Measurements from ENCODE around the gene CDKN2D.

Gene CDKN2D

DNA sequence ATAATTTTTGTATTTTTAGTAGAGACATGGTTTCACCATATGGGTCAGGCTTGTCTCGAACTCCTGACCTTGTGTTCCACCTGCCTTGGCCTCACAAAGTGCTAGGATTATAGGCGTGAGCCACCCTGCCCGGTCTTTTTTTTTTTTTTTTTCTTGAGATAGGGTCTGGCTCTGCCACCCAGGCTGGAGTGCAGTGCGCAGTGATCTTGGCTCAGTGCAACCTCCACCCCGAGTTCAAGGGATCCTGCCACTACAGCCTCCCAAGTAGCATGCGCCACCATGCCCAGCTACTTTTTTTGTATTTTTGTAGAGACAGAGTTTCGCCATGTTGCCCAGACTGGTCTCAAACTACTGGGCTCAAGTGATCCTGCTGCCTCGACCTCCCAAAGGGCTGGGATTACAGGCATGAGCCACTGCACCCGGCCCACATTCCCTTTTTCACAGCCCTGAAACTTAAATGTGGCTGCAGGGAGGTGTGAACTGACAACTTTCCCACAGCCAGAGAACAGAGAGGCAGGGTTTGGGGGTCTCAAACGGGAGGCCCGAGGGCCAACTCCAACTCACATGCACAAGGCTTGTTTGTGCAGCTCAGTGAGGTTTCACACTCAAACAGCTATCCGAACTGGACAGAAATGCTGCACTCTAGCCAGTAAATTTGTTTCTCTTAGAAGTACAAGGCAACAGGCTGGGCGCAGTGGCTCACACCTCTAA lies 47.2 kb downstream of the CDKN2D start:
- DNase-seq (ENCODE audit: low read depth in 2 of 3, low spot score in 1 of 3), result no peak

DNA sequence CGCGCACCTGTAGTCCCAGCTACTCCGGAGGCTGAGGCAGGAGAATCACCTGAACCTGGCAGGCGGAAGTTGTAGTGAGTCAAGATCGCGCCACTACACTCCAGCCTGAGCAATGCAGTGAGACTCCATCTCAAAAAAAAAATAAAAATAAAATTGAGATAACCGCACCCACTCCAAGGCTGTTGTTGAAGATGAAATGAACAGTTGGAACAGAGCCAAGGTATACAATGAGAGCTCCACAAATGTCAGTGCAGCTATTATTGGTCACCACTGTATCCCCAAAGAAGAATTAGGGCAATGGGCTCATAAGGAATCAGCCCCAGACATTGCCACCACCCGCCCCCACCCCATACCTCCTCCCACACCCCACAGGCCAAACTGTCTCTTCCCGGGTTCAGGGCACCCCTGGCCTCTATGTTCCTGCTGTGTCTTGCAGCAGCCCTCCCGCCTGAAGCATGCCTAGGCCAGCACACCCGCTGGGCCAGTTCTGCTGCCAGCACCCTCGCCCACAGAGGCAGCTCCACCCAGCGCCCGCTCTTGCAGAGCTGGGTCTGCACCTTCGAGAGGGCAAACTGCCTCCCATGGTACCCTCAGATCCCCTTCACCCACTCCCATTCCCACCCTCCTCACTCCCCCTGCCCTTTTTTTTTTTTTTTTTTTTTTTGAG lies 48.0 kb downstream of the CDKN2D start:
- no peak for DNase-seq (ENCODE audit: low read depth in 2 of 3, low spot score in 1 of 3)

DNA sequence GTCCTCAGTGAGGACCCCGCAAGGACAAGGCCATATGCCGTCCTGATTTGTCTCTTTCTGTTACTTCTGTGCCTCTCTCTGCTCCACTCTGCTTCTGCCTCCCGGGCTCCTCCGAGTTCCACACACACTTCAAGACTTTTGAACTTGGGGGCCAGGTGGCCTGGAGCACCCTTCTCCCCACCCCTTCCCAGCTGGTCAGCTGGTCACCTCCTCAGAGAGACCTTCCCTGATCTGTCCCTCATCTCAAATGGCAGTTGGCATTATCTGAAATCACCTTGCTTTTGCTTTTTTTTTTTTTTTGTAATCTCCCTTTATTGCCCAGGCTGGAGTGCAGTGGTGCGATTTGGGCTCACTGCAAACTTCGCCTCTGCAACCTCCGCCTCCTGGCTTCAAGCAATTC lies 49.4 kb downstream of the CDKN2D start:
- DNase-seq (ENCODE audit: low read depth in 2 of 3, low spot score in 1 of 3), result no peak

DNA sequence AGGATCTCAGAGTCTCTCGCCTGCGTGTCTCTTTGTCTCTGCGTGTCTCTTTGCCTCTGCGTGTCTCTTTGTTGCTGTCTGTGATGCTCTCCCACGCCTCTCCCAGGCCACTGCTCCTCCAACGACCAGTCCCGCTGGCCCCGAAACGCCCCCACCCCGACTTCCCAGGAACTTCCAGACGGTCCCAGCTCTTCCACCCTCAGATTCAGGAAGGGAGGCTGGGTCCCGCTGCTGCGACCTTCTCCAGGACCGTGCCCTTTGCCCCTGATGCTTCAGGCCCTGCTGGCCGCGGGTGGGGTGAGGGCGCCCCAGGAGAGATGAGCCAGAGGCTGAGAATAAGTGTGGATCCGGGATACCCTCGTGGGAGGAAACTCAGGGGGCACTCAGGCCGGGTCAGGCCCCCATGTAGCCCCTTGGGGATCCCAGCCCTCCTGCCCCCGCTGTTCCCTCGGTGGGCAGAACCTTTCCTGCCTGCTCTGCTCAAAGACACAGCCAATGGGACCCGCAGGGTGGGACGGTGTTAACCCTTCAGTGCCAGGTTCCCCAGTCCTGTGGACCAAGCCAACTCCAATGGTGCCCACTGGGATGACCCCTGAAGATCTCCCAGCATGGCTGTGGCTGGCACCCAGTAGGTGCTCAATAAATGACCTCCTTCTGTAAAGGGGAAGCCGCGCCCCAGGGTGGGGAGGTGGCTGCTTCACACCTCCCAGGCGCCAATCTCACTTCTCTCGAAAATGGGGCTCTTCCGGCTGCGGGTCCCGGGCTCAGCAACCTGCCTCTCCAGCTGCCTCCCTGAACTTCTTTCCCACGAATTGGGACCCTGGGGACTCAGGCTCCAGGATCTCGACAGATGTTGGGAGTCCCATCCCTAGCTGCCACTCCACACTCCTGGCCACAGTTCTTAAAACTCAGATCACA lies 50.1 kb downstream of the CDKN2D start:
- no peak for DNase-seq (ENCODE audit: low read depth in 2 of 3, low spot score in 1 of 3)

DNA sequence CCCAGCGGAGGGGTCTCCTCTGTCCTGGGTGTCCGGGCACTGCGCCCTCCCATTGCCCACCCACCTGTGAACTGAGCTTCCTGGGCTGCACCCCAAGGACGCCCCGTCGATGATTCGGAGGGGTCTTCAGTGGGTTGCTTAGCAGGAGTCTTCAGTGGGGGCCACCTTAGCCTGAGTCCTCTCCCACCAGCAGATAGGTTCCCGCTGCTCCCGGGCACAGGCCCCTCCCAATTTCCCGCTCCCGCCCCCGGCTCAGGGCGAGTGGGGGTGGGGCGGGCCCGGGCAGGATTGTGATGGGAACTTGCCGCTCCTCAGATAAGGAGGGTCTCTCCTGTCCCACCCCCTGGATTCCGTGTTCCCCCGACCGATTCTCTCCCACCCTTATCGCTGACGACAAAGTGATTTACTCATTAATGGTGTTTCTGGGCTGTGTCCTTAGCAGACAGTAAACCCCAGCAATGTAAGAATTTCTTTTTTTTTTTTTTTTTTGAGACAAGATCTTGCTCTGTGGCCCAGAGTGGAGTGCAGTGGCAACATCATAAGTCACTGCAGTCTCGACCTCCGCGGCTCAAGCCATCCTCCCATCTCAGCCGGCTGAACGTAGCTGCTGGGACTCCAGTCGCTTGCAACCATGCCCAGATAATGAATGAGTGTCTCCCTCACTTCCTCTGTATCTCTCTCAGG lies 50.9 kb downstream of the CDKN2D start:
- no peak for DNase-seq (ENCODE audit: low read depth in 2 of 3, low spot score in 1 of 3)

DNA sequence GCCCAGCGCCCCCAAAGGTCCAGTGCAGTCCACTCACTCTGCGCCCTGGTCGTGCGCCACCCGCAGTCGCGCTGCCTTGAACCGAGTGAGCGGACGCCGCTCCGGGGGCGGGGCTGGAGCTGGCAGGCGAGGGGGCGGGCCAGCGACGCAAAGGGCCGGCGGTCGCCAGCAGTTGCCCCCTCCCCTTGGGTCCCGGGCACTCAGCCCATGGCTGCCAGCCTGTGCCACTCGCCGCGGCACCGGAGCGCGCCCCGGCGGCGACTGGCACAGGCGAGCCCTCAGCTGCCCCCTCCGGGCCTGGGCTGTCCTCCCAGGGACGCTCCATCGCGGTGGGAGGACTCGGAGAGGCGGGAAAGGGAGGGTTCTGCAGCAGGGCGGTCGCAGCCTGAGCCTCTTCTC lies 51.4 kb downstream of the CDKN2D start, which contains the start of gene S1PR5:
Gene S1PR5 (minus strand): TSS at position 87 of the 399 bp plus-strand sequence. CDS start 2,436 bp downstream, outside the sequence.
- no peak for DNase-seq (ENCODE audit: low read depth in 2 of 3, low spot score in 1 of 3)

DNA sequence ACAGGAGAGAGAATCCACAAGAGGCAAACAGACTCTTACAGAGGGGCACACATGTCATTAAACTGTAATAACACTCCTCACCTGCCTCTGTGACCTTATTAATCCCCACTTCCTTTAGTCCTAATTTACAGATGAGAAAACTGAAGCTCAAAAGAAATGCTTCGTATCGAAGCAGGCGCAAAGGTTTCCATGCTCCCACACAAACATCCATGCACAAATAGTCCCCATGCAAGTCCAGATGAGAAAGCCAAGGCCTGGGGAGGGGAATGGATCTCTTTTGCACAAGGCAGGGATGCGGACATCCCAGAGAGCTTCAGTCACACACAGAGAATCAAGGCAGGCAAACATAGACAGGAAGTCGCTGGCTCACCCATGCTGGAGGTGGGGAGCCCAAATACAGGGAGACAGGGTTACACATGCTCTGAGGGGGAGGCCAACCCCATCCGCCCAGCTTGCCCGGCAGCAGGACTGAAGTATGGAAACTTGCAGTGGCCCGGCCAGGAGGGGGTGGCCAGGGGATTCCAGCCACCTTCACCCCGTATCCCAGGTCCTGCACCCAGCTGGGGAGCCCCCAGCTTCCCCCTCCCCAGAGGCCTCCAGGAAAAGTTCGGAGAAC lies 52.0 kb downstream of the CDKN2D start:
- DNase-seq (ENCODE audit: low read depth in 2 of 3, low spot score in 1 of 3), result no peak

Data from stimulated activated CD4-positive, alpha-beta T cell treated with anti-CD3 and anti-CD28 coated beads, Interleukin-12 subunit alpha, Interleukin-12 subunit beta, amount 100 ng/mL, for 48 hours (primary cell).